K562 treated with DMSO at 1 percent for 48 hours (cell line): ENCODE data around the gene TEX44. TPM values are rescaled to one million over a fixed set of nuclear protein-coding genes. Genes with fewer than 3 reads are reported as not detected.

Experiments
- total RNA-seq: library from RNA; unstranded; fragments of 300-600 nt; gene quantifications from 2 replicates; pipeline ENCODE4 v1.2.3, GENCODE V29; 2022; ENCODE audit warnings: low replicate concordance; ENCODE audit errors: extremely low read depth

TEX44 gene
- total RNA-seq = not detected in 2 replicates

GRCh38 chr2:231592636-231593145 is at the start of gene TEX44:
Gene TEX44, plus strand, starts transcription at chr2:231592864. Its CDS starts 88 bp downstream, at chr2:231592952.

Other genes starting within 250 kb of the TEX44 start
- gene B3GNT7, start 197.2 kb upstream of the TEX44 start, total RNA-seq = not detected in 2 replicates
- not detected in 2 replicates for gene NCL, start 128.4 kb upstream of the TEX44 start, total RNA-seq
- not detected in 2 replicates for gene NMUR1, start 62.4 kb upstream of the TEX44 start, total RNA-seq
- gene PTMA, start 115.7 kb downstream of the TEX44 start, total RNA-seq = 895 TPM in 1 of 2 replicates, not detected in the other
- not detected in 2 replicates for gene PDE6D, start 188.4 kb downstream of the TEX44 start, total RNA-seq
- not detected in 2 replicates for gene COPS7B, start 193.6 kb downstream of the TEX44 start, total RNA-seq